AG08395 (cell line): ENCODE results near the gene BTBD16.

Source experiments
- DNase-seq: peaks from one replicate; pipeline ENCODE4 v3.0.0; 2012; ENCODE audit warnings: mixed read lengths, low spot score

The BTBD16 gene

GRCh38 chr10:122294511-122295450, 23.7 kb downstream of the BTBD16 start:
- no peak for DNase-seq

GRCh38 chr10:122295451-122295809, 24.3 kb downstream of the BTBD16 start:
- DNase-seq = no peak

- no peak for DNase-seq
Observed at GRCh38 chr10:122296363-122297120, 25.4 kb downstream of the BTBD16 start.

- no peak for DNase-seq
Observed at GRCh38 chr10:122297583-122297982, 26.5 kb downstream of the BTBD16 start.

GRCh38 chr10:122298206-122298597, 27.1 kb downstream of the BTBD16 start:
- no peak for DNase-seq

GRCh38 chr10:122298598-122299301, 27.7 kb downstream of the BTBD16 start:
- DNase-seq = peak; percentile 85

GRCh38 chr10:122299423-122300075, 28.5 kb downstream of the BTBD16 start:
- no peak for DNase-seq

GRCh38 chr10:122301055-122301810, 30.1 kb downstream of the BTBD16 start:
- peak; percentile 71 for DNase-seq

- DNase-seq = no peak
Observed at GRCh38 chr10:122301811-122302115, 30.7 kb downstream of the BTBD16 start.

- no peak for DNase-seq
Observed at GRCh38 chr10:122302315-122302714, 31.2 kb downstream of the BTBD16 start.

- no peak for DNase-seq
Observed at GRCh38 chr10:122303271-122304053, 32.4 kb downstream of the BTBD16 start.

GRCh38 chr10:122304054-122304579, 33.0 kb downstream of the BTBD16 start:
- no peak for DNase-seq

GRCh38 chr10:122306282-122306681, 35.2 kb downstream of the BTBD16 start:
- no peak for DNase-seq

GRCh38 chr10:122306744-122307143, 35.6 kb downstream of the BTBD16 start:
- no peak for DNase-seq

- peak; percentile 94 for DNase-seq
Observed at GRCh38 chr10:122307669-122308416, 36.7 kb downstream of the BTBD16 start.

GRCh38 chr10:122308417-122309141, 37.5 kb downstream of the BTBD16 start:
- no peak for DNase-seq

- no peak for DNase-seq
Observed at GRCh38 chr10:122310311-122311050, 39.4 kb downstream of the BTBD16 start.

GRCh38 chr10:122311051-122311410, 39.9 kb downstream of the BTBD16 start:
- no peak for DNase-seq
